ENCODE results near the gene KLC1. TPM values are rescaled to one million over a fixed set of nuclear protein-coding genes. Genes with fewer than 3 reads are reported as not detected.

Gene KLC1
- total RNA-seq, 4 donors from 2014 or later = 195 to 421 (median 214) TPM

- Histone ChIP-seq H3K27ac (no peak overlapping the region), H3K36me3 (peaks cover 55% of the 10 kb centered on the region), H3K4me1 (peaks cover 37% of the 10 kb centered on the region), H3K27me3 (no peaks in the 10 kb centered on the region), H3K4me3 (no peak overlapping the region), H3K9me3 (no peaks in the 10 kb centered on the region)
- WGBS = 73% methylated on average over 6 of the region's 6 CpGs
- TF ChIP-seq POLR2AphosphoS5 (IDR thresholded peaks at IDR 0.05) (no peak), CTCF (IDR thresholded peaks at IDR 0.05) (no peak), EP300 (IDR thresholded peaks at IDR 0.05) (no peak), POLR2A (IDR thresholded peaks at IDR 0.05) (no peak)
- no peak for DNase-seq (ENCODE audit: low spot score in 2 of 2)
Observed at GRCh38 chr14:103654619-103655018, 25.6 kb downstream of the KLC1 start.

- 87% methylated on average over 4 of the region's 4 CpGs for WGBS
- H3K36me3 ChIP-seq = peaks cover 71% of the 10 kb centered on the region
- H3K27me3 ChIP-seq = no peaks in the 10 kb centered on the region
- H3K27ac ChIP-seq = no peak overlapping the region
- peaks cover 37% of the 10 kb centered on the region for H3K4me1 ChIP-seq
- DNase-seq (ENCODE audit: low spot score in 2 of 2) = no peak
- no peak for TF ChIP-seq POLR2A (IDR thresholded peaks at IDR 0.05)
- no peak for TF ChIP-seq POLR2AphosphoS5 (IDR thresholded peaks at IDR 0.05)
- no peak for TF ChIP-seq CTCF (IDR thresholded peaks at IDR 0.05)
- TF ChIP-seq EP300 (IDR thresholded peaks at IDR 0.05) = no peak
- no peak overlapping the region for H3K4me3 ChIP-seq
- no peaks in the 10 kb centered on the region for H3K9me3 ChIP-seq
Observed at GRCh38 chr14:103656031-103656755, 27.2 kb downstream of the KLC1 start.

DNA sequence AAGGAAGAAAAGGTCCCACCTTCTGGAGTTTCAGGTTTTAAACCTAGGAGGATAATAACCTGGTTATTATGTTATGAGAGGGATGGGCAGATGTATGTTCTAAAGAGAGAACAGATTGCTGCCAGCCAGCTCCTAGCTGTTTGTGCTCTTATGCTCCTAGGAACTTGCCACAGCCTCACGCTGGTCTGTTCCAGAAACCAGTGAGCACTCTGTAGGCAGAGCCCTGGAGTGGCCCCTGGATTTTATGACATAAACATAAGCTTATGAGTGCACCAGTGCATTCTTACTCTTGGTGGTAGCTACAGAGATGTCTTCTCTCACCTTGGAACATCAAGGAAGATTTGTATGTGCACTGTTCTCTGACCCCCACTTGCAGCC is 27.7 kb downstream of the KLC1 start:
- Histone ChIP-seq H3K27me3 (no peaks in the 10 kb centered on the region), H3K4me1 (peaks cover 32% of the 10 kb centered on the region), H3K27ac (no peak overlapping the region), H3K36me3 (peaks cover 75% of the 10 kb centered on the region), H3K4me3 (no peak overlapping the region), H3K9me3 (no peaks in the 10 kb centered on the region)
- TF ChIP-seq POLR2AphosphoS5 (IDR thresholded peaks at IDR 0.05) = no peak
- DNase-seq (ENCODE audit: low spot score in 2 of 2) = no peak
- 69% methylated on average over 1 of the region's 1 CpG for WGBS

GRCh38 chr14:103657471-103657870 is 28.5 kb downstream of the KLC1 start:
- Histone ChIP-seq H3K4me1 (peaks cover 27% of the 10 kb centered on the region), H3K27ac (no peak overlapping the region), H3K27me3 (no peaks in the 10 kb centered on the region), H3K36me3 (peaks cover 82% of the 10 kb centered on the region), H3K9me3 (no peaks in the 10 kb centered on the region), H3K4me3 (no peak overlapping the region)
- TF ChIP-seq POLR2AphosphoS5 (IDR thresholded peaks at IDR 0.05) (no peak), CTCF (IDR thresholded peaks at IDR 0.05) (no peak), POLR2A (IDR thresholded peaks at IDR 0.05) (no peak), EP300 (IDR thresholded peaks at IDR 0.05) (no peak)
- 76% methylated on average over 13 of the region's 13 CpGs for WGBS
- DNase-seq (ENCODE audit: low spot score in 2 of 2) = no peak

DNA sequence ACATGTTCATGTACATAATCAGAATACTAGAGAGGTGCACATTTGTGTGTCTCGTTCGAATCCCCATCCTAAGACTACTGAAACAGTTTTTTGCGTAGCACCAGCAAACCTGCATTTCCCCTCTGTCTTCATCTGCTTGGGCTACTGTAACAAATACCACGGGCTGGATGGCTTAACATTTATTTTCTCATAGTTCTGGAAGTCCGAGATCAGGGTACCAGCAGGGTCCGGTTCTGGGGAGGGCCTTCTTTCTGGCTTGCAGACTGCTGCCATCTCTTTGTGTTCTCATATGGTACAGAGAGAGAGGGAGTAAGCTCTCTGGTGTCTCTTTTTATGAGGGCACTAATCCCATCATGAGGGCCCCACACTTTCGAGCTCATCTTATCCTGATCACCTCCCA is 30.6 kb downstream of the KLC1 start:
- H3K27me3 ChIP-seq = no peaks in the 10 kb centered on the region
- DNase-seq (ENCODE audit: low spot score in 2 of 2) = no peak
- H3K36me3 ChIP-seq = peaks cover 96% of the 10 kb centered on the region
- H3K9me3 ChIP-seq = no peaks in the 10 kb centered on the region
- no peak for TF ChIP-seq CTCF (IDR thresholded peaks at IDR 0.05)
- no peak for TF ChIP-seq POLR2A (IDR thresholded peaks at IDR 0.05)
- no peak for TF ChIP-seq POLR2AphosphoS5 (IDR thresholded peaks at IDR 0.05)
- no peak for TF ChIP-seq EP300 (IDR thresholded peaks at IDR 0.05)
- H3K27ac ChIP-seq = no peak overlapping the region
- H3K4me1 ChIP-seq = peaks cover 13% of the 10 kb centered on the region
- no peak overlapping the region for H3K4me3 ChIP-seq
- WGBS = 94% methylated on average over 7 of the region's 7 CpGs

DNA sequence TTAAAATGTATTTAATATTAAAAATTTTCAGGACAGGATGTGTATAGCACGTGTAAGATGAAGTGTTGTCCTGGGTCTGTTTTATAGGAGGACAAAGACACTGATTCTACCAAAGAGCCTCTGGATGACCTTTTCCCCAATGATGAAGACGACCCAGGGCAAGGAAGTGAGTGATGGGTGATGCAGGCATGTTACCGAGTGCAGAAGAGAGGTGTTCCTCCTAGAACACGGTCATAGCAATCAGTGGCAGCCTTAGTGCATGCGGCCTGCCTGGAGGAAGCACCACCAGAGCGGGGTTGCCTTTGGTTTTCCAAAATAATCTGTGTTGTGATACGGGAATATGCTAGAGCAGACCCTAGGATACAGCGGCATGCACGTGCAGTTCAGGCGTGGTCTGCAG is 33.0 kb downstream of the KLC1 start:
- Histone ChIP-seq H3K4me3 (no peak overlapping the region), H3K9me3 (no peaks in the 10 kb centered on the region), H3K27ac (no peak overlapping the region), H3K27me3 (no peaks in the 10 kb centered on the region), H3K4me1 (peaks cover 5% of the 10 kb centered on the region), H3K36me3 (peaks cover 91% of the 10 kb centered on the region)
- TF ChIP-seq EP300 (IDR thresholded peaks at IDR 0.05) (no peak), POLR2A (IDR thresholded peaks at IDR 0.05) (no peak)
- WGBS = 89% methylated on average over 10 of the region's 10 CpGs
- no peak for DNase-seq (ENCODE audit: low spot score in 2 of 2)
